ENCODE data around the gene ZDHHC7.

The ZDHHC7 gene

GRCh38 chr16:84999200-84999599 is 12.1 kb downstream of the ZDHHC7 start:
- H3K4me1 Mint-ChIP-seq: peaks cover 54% of the 10 kb centered on the region
- ATAC-seq (no peak), DNase-seq (no peak)
- no peaks in the 10 kb centered on the region for H3K27me3 Mint-ChIP-seq
- no peak overlapping the region for H3K4me3 Mint-ChIP-seq
- no peak overlapping the region for H3K27ac Mint-ChIP-seq
- H3K9me3 Mint-ChIP-seq: no peaks in the 10 kb centered on the region

- H3K27me3 Mint-ChIP-seq: no peaks in the 10 kb centered on the region
- H3K27ac Mint-ChIP-seq: peak overlapping the region in 1 of 2 donors; percentile 57
- DNase-seq (no peak), ATAC-seq (no peak)
- peaks cover 31% of the 10 kb centered on the region for H3K4me1 Mint-ChIP-seq
- H3K4me3 Mint-ChIP-seq: no peak overlapping the region
- H3K9me3 Mint-ChIP-seq: no peaks in the 10 kb centered on the region
Measured at GRCh38 chr16:84996365-84996764, 15.0 kb downstream of the ZDHHC7 start.

- ATAC-seq: no peak
- H3K27ac Mint-ChIP-seq: no peak overlapping the region
Measured at GRCh38 chr16:84995663-84996062, 15.7 kb downstream of the ZDHHC7 start.

GRCh38 chr16:84993926-84994325 is 17.4 kb downstream of the ZDHHC7 start:
- Mint-ChIP-seq H3K4me3 (no peak overlapping the region), H3K27ac (no peak overlapping the region), H3K27me3 (no peaks in the 10 kb centered on the region), H3K4me1 (peaks cover 25% of the 10 kb centered on the region), H3K9me3 (no peaks in the 10 kb centered on the region)
- ATAC-seq (no peak), DNase-seq (no peak)

More at GRCh38 chr16:84995663-84996062, 15.7 kb downstream of the ZDHHC7 start:
- Mint-ChIP-seq H3K4me3 (no peak overlapping the region), H3K27me3 (no peaks in the 10 kb centered on the region), H3K4me1 (peaks cover 28% of the 10 kb centered on the region), H3K9me3 (no peaks in the 10 kb centered on the region)
- no peak for DNase-seq

- Mint-ChIP-seq H3K4me3 (no peak overlapping the region), H3K9me3 (no peaks in the 10 kb centered on the region), H3K4me1 (peaks cover 25% of the 10 kb centered on the region), H3K27me3 (no peaks in the 10 kb centered on the region), H3K27ac (no peak overlapping the region)
- no peak for ATAC-seq
- no peak for DNase-seq
Measured at GRCh38 chr16:84992717-84993075, 18.6 kb downstream of the ZDHHC7 start.

- Mint-ChIP-seq H3K4me3 (no peak overlapping the region), H3K4me1 (peaks cover 31% of the 10 kb centered on the region), H3K27ac (no peak overlapping the region), H3K27me3 (no peaks in the 10 kb centered on the region), H3K9me3 (no peaks in the 10 kb centered on the region)
- DNase-seq: no peak
- ATAC-seq: no peak
Measured at GRCh38 chr16:84990782-84991181, 20.6 kb downstream of the ZDHHC7 start.

GRCh38 chr16:84989749-84990620 is 21.4 kb downstream of the ZDHHC7 start:
- Mint-ChIP-seq H3K4me3 (no peak overlapping the region), H3K9me3 (no peaks in the 10 kb centered on the region), H3K4me1 (peaks cover 30% of the 10 kb centered on the region), H3K27ac (no peak overlapping the region), H3K27me3 (no peaks in the 10 kb centered on the region)
- ATAC-seq: no peak
- DNase-seq: no peak

- ATAC-seq (no peak), DNase-seq (no peak)
- Mint-ChIP-seq H3K4me1 (peaks cover 25% of the 10 kb centered on the region), H3K4me3 (no peak overlapping the region), H3K27me3 (no peaks in the 10 kb centered on the region), H3K27ac (no peak overlapping the region), H3K9me3 (no peaks in the 10 kb centered on the region)
Measured at GRCh38 chr16:84988328-84989080, 22.8 kb downstream of the ZDHHC7 start.

GRCh38 chr16:84986879-84987278 is 24.5 kb downstream of the ZDHHC7 start:
- DNase-seq (no peak), ATAC-seq (no peak)
- Mint-ChIP-seq H3K9me3 (no peaks in the 10 kb centered on the region), H3K27me3 (no peaks in the 10 kb centered on the region), H3K4me3 (no peak overlapping the region), H3K4me1 (peaks cover 25% of the 10 kb centered on the region), H3K27ac (peak overlapping the region in 1 of 2 donors; percentile 87)

- H3K27me3 Mint-ChIP-seq: no peaks in the 10 kb centered on the region
- no peak for DNase-seq
- H3K4me3 Mint-ChIP-seq: no peak overlapping the region
- H3K9me3 Mint-ChIP-seq: no peaks in the 10 kb centered on the region
- ATAC-seq: no peak
- peaks cover 25% of the 10 kb centered on the region for H3K4me1 Mint-ChIP-seq
- no peak overlapping the region for H3K27ac Mint-ChIP-seq
Measured at GRCh38 chr16:84986102-84986501, 25.2 kb downstream of the ZDHHC7 start.

GRCh38 chr16:84985079-84986065 is 26.0 kb downstream of the ZDHHC7 start:
- Mint-ChIP-seq H3K4me3 (no peak overlapping the region), H3K27me3 (no peaks in the 10 kb centered on the region), H3K4me1 (peaks cover 25% of the 10 kb centered on the region), H3K9me3 (no peaks in the 10 kb centered on the region), H3K27ac (no peak overlapping the region)
- DNase-seq (no peak), ATAC-seq (no peak)

- ATAC-seq (no peak), DNase-seq (no peak)
- Mint-ChIP-seq H3K9me3 (no peaks in the 10 kb centered on the region), H3K27me3 (no peaks in the 10 kb centered on the region), H3K4me3 (no peak overlapping the region), H3K27ac (peak overlapping the region; percentile 9 to 72), H3K4me1 (peaks cover 25% of the 10 kb centered on the region)
Measured at GRCh38 chr16:84982434-84982833, 28.9 kb downstream of the ZDHHC7 start.

GRCh38 chr16:84979516-84979915 is 31.8 kb downstream of the ZDHHC7 start:
- H3K9me3 Mint-ChIP-seq: no peaks in the 10 kb centered on the region
- H3K4me1 Mint-ChIP-seq: no peaks in the 10 kb centered on the region
- ATAC-seq (no peak), DNase-seq (no peak)
- no peak overlapping the region for H3K4me3 Mint-ChIP-seq
- no peak overlapping the region for H3K27ac Mint-ChIP-seq
- no peaks in the 10 kb centered on the region for H3K27me3 Mint-ChIP-seq

GRCh38 chr16:84976644-84977400 is 34.5 kb downstream of the ZDHHC7 start:
- no peaks in the 10 kb centered on the region for H3K4me1 Mint-ChIP-seq
- DNase-seq (no peak), ATAC-seq (no peak)
- H3K27ac Mint-ChIP-seq: no peak overlapping the region
- H3K9me3 Mint-ChIP-seq: no peaks in the 10 kb centered on the region
- no peak overlapping the region for H3K4me3 Mint-ChIP-seq
- no peaks in the 10 kb centered on the region for H3K27me3 Mint-ChIP-seq

GRCh38 chr16:84975522-84975921 is 35.8 kb downstream of the ZDHHC7 start:
- Mint-ChIP-seq H3K4me1 (peaks cover 4% of the 10 kb centered on the region), H3K4me3 (no peak overlapping the region), H3K9me3 (no peaks in the 10 kb centered on the region), H3K27ac (no peak overlapping the region), H3K27me3 (no peaks in the 10 kb centered on the region)
- DNase-seq (no peak), ATAC-seq (no peak)
